Activated T-cell treated with anti-CD3 and anti-CD28 coated beads for 48 hours (primary cell): ENCODE results near the gene NRG3.
"Not testable (repeated sequence)": the region's sequence is repeated elsewhere in the genome, so short reads cannot be mapped to it uniquely, and the experiment has no call there.

ENCODE experiments used
- DNase-seq: peaks from one replicate; pipeline ENCODE4 v3.0.0-alpha.2; 2020; ENCODE audit warnings: low read depth

Gene NRG3

GRCh38 chr10:82282782-82283456, 407.9 kb downstream of the NRG3 start:
- no peak for DNase-seq

- DNase-seq: no peak
Measured at GRCh38 chr10:82284180-82284579, 409.2 kb downstream of the NRG3 start.

GRCh38 chr10:82288461-82288881, 413.5 kb downstream of the NRG3 start:
- no peak for DNase-seq

GRCh38 chr10:82289945-82290344, 415.0 kb downstream of the NRG3 start:
- no peak for DNase-seq

- DNase-seq: no peak
Measured at GRCh38 chr10:82294874-82295378, 419.9 kb downstream of the NRG3 start.

GRCh38 chr10:82308641-82309040, 433.6 kb downstream of the NRG3 start:
- DNase-seq: no peak

GRCh38 chr10:82310839-82311238, 435.8 kb downstream of the NRG3 start:
- DNase-seq: no peak

- DNase-seq: no peak
Measured at GRCh38 chr10:82313401-82313800, 438.4 kb downstream of the NRG3 start.

- no peak for DNase-seq
Measured at GRCh38 chr10:82318534-82318933, 443.5 kb downstream of the NRG3 start.

GRCh38 chr10:82319074-82319473, 444.1 kb downstream of the NRG3 start:
- no peak for DNase-seq

GRCh38 chr10:82319562-82319961, 444.6 kb downstream of the NRG3 start:
- no peak for DNase-seq

GRCh38 chr10:82321724-82322123, 446.7 kb downstream of the NRG3 start:
- no peak for DNase-seq

GRCh38 chr10:82331716-82332115, 456.7 kb downstream of the NRG3 start:
- no peak for DNase-seq

- no peak for DNase-seq
Measured at GRCh38 chr10:82335831-82336230, 460.8 kb downstream of the NRG3 start.

- no peak for DNase-seq
Measured at GRCh38 chr10:82340166-82340565, 465.2 kb downstream of the NRG3 start.

GRCh38 chr10:82349590-82349989, 474.6 kb downstream of the NRG3 start:
- DNase-seq: not testable (repeated sequence)

- DNase-seq: no peak
Measured at GRCh38 chr10:82353381-82353780, 478.4 kb downstream of the NRG3 start.

- no peak for DNase-seq
Measured at GRCh38 chr10:82358486-82359099, 483.6 kb downstream of the NRG3 start.

- DNase-seq: no peak
Measured at GRCh38 chr10:82361256-82361655, 486.3 kb downstream of the NRG3 start.

- DNase-seq: no peak
Measured at GRCh38 chr10:82377608-82378007, 502.6 kb downstream of the NRG3 start.

GRCh38 chr10:82378146-82378545, 503.2 kb downstream of the NRG3 start:
- no peak for DNase-seq

- DNase-seq: no peak
Measured at GRCh38 chr10:82383350-82383749, 508.4 kb downstream of the NRG3 start.

GRCh38 chr10:82390866-82391658, 516.1 kb downstream of the NRG3 start:
- DNase-seq: no peak
